K562 (cell line): Measurements from ENCODE around the gene MARCHF3. TPM values are rescaled to one million over a fixed set of nuclear protein-coding genes. Genes with fewer than 3 reads are reported as not detected.

Experiments
- ATAC-seq: fragments of 200-7000 bp; cut with Tn5 transposase; 3 replicates; pipeline ENCODE4 v1.9.1; 2020; ENCODE audit warnings: moderate library complexity
- BruUV-seq: library from RNA; stranded (reverse); fragments of 400-500 nt; replicated peaks from 2 replicates; lab custom pipeline; 2021; lab: Mats Ljungman, UMichigan
- CTCF ChIA-PET: fragments of 300-600 bp; formaldehyde crosslinking; extraction: SDS; loops from one replicate; lab custom pipeline; 2021; ENCODE audit warnings: low intra/inter-chr PET ratio; lab: Yijun Ruan, JAX
- POLR2A ChIA-PET: fragments of 300-600, 350-650 bp; sonication (Branson Sonifier 250); formaldehyde crosslinking; extraction: SDS; loops from one replicate; lab custom pipeline; 2021; ENCODE audit warnings: antibody characterized with exemption, inconsistent platforms; lab: Yijun Ruan, JAX
- DNase-seq, 4 experiments: peaks; one replicate each; pipeline versions ENCODE4 v3.0.0 to v3.0.0-alpha.2; 2011 to 2018; ENCODE audit warnings: low spot score in 3 of 4, mixed read lengths in 3 of 4; ENCODE audit errors: extremely low read depth in 1 of 4
- FAIRE-seq: peaks from 2 replicates; lab custom pipeline; 2011; peaks lifted over from hg19 to GRCh38; lab: Jason Lieb, UNC
- H2AFZ ChIP-seq: 2 replicates; pipeline ENCODE4 v1.6.0; 2011; ENCODE audit warnings: low read depth, low read length, control low read depth, inconsistent platforms
- H3K27ac ChIP-seq: fragments of 200-600 bp; 3 replicates; pipeline ENCODE4 v1.8.0; 2011; ENCODE audit warnings: low read depth, mild to moderate bottlenecking, control low read depth, inconsistent platforms, low read length, moderate library complexity, mixed read lengths; ENCODE audit errors: extremely low read depth
- H3K27me3 ChIP-seq, 2 experiments: fragments of 300-600 bp in 1 of 2; 2 replicates in 1 of 2; 3 replicates in 1 of 2; pipeline versions ENCODE4 v1.6.0 to v1.8.0; 2011; ENCODE audit warnings: inconsistent platforms in 2 of 2, low read length in 2 of 2, mild to moderate bottlenecking in 1 of 2, mixed read lengths in 1 of 2, moderate library complexity in 1 of 2; ENCODE audit not compliant: control insufficient read depth in 2 of 2, insufficient read depth in 2 of 2
- H3K36me3 ChIP-seq: fragments of 300-600 bp; 3 replicates; pipeline ENCODE4 v1.8.0; 2011; ENCODE audit warnings: mild to moderate bottlenecking, low read length, inconsistent platforms; ENCODE audit not compliant: control insufficient read depth, insufficient read depth
- H3K4me1 ChIP-seq, 2 experiments: fragments of 200-600 bp in 1 of 2; replicated peaks in 1 of 2; 2 replicates in 1 of 2; 3 replicates in 1 of 2; pipeline versions ENCODE4 v1.5.1 to v1.8.0; 2011; ENCODE audit warnings: inconsistent platforms in 2 of 2, low read length in 2 of 2, mild to moderate bottlenecking in 1 of 2, mixed read lengths in 1 of 2, moderate library complexity in 1 of 2; ENCODE audit not compliant: control insufficient read depth in 2 of 2, insufficient read depth in 2 of 2
- H3K4me2 ChIP-seq: 2 replicates; pipeline ENCODE4 v1.6.1; 2011; ENCODE audit warnings: low read length, control low read depth, inconsistent platforms, mixed read lengths; ENCODE audit not compliant: insufficient read depth
- H3K4me3 ChIP-seq: fragments of 200-600 bp; sonication (generic), shearing (Covaris generic); 2 replicates; pipeline ENCODE4 v1.5.1; 2016; ENCODE audit warnings: control low read depth, inconsistent platforms
- H3K79me2 ChIP-seq: fragments of 200-600 bp; 3 replicates; pipeline ENCODE4 v1.8.0; 2011; ENCODE audit warnings: low read length, inconsistent platforms; ENCODE audit not compliant: control insufficient read depth, insufficient read depth
- H3K9ac ChIP-seq, 2 experiments: 2 replicates each; pipeline versions ENCODE4 v1.6.0 to v1.6.1; 2011; ENCODE audit warnings: low read depth in 2 of 2, low read length in 2 of 2, control low read depth in 1 of 2, inconsistent platforms in 1 of 2, mild to moderate bottlenecking in 1 of 2, mixed read lengths in 1 of 2; ENCODE audit not compliant: insufficient read depth in 1 of 2
- H3K9me1 ChIP-seq: one replicate; pipeline ENCODE4 v1.6.0; 2011; ENCODE audit warnings: inconsistent platforms, mild to moderate bottlenecking, low read length, moderate library complexity; ENCODE audit not compliant: control insufficient read depth, insufficient read depth
- H3K9me3 ChIP-seq: replicated peaks from 2 replicates; pipeline ENCODE4 v1.5.1; 2011; ENCODE audit warnings: low read depth, low read length, inconsistent platforms; ENCODE audit not compliant: control insufficient read depth, insufficient read depth
- H4K20me1 ChIP-seq: replicated peaks from 2 replicates; pipeline ENCODE4 v1.6.1; 2011; ENCODE audit warnings: low read length, inconsistent platforms, mixed read lengths; ENCODE audit not compliant: control insufficient read depth, insufficient read depth
- ATF6 ChIP-seq: sonication (generic); formaldehyde crosslinking; IDR thresholded peaks from 2 replicates; pipeline ENCODE4 v1.4.0; 2020; ENCODE audit warnings: mild to moderate bottlenecking, missing genetic modification reagents
- CHCHD3 ChIP-seq: fragments of 250-450 bp; sonication (Bioruptor Pico); IDR thresholded peaks from 2 replicates; pipeline ENCODE4 v2.1.2; 2022; ENCODE audit warnings: mild to moderate bottlenecking
- COPS2 ChIP-seq: fragments of 450-650 bp; conservative IDR thresholded peaks from 2 replicates; pipeline ENCODE4 v1.6.1; 2016; ENCODE audit warnings: mild to moderate bottlenecking, moderate library complexity
- ILF3 ChIP-seq: fragments of 450-650 bp; IDR thresholded peaks from 2 replicates; pipeline ENCODE4 v1.6.1; 2018; ENCODE audit warnings: antibody characterized with exemption, mild to moderate bottlenecking, moderate library complexity, borderline replicate concordance
- KAT8 ChIP-seq: fragments of 450-650 bp; IDR thresholded peaks from 2 replicates; pipeline ENCODE4 v1.6.1; 2016; ENCODE audit warnings: low read depth, mild to moderate bottlenecking
- SMAD1 ChIP-seq: fragments of 150-350 bp; IDR thresholded peaks from 2 replicates; pipeline ENCODE4 v1.6.1; 2014; ENCODE audit warnings: low read length, low read depth; ENCODE audit not compliant: partially characterized antibody
- THRA ChIP-seq: fragments of 450-650 bp; IDR thresholded peaks from 2 replicates; pipeline ENCODE4 v1.6.1; 2017; ENCODE audit warnings: mild to moderate bottlenecking, moderate library complexity
- THRB ChIP-seq: fragments of 450-650 bp; formaldehyde crosslinking; conservative IDR thresholded peaks from 2 replicates; pipeline ENCODE4 v1.4.0; 2022; ENCODE audit warnings: mild to moderate bottlenecking, missing genetic modification characterization
- ZBTB43 ChIP-seq: sonication (generic); formaldehyde crosslinking; IDR thresholded peaks from 2 replicates; pipeline ENCODE4 v1.8.0; 2023; ENCODE audit warnings: mild to moderate bottlenecking, missing genetic modification reagents
- ZKSCAN1 ChIP-seq: fragments of 150-350 bp; IDR thresholded peaks from 2 replicates; pipeline ENCODE4 v1.6.1; 2016; ENCODE audit warnings: low read depth, low read length
- ZNF395 ChIP-seq: fragments of 200-800 bp; sonication (Bioruptor generic); IDR thresholded peaks from 2 replicates; pipeline ENCODE4 v1.6.1; 2017; ENCODE audit warnings: missing genetic modification characterization, missing compliant biosample characterization
- WGBS: fragments of 100-300 bp; shearing (Covaris generic); methylation state at CpG from one replicate; pipeline ENCODE4 v1.1.6; 2016; ENCODE audit warnings: low coverage, mixed read lengths; ENCODE audit not compliant: insufficient coverage; ENCODE audit errors: missing lambda C conversion rate; 5-methylcytosine and 5-hydroxymethylcytosine counted together
- in situ Hi-C: fragments of 300-500 bp; cut with MboI; formaldehyde crosslinking; loops from 4 replicates; pipeline ENCODE4 v1.15.0; 2018; ENCODE audit warnings: inconsistent platforms, mixed read lengths
- intact Hi-C: fragments of 100-400 bp; cut with micrococcal nuclease; formaldehyde crosslinking; loops from 2 replicates; pipeline ENCODE4 v1.14.2; 2022
- polyA plus RNA-seq, 8 experiments: library from polyadenylated mRNA; depleted of rRNA in 4 of 8; stranded (reverse) in 5 of 8; unstranded in 3 of 8; fragments of >200 nt; fragmentation: Nextera tagmentation in 2 of 8; fragmentation: Illumina TruSeq in 1 of 8; extraction: Ambion mirVana in 2 of 8; extraction: Trizol in 1 of 8; gene quantifications; 2 replicates each; pipeline versions ENCODE4 v1.2.1 to v1.2.3, GENCODE V29; 2011 to 2014; ENCODE audit warnings: inconsistent platforms in 1 of 8, missing spikeins in 1 of 8
- total RNA-seq, 7 experiments: library from RNA; depleted of rRNA in 6 of 7; stranded (reverse); fragments of >200 nt in 6 of 7; fragmentation: Illumina TruSeq in 2 of 7; extraction: Trizol in 2 of 7; gene quantifications; 2 replicates each; pipeline versions ENCODE4 v1.2.1 to v1.2.3, GENCODE V29; 2011 to 2021; ENCODE audit warnings: low replicate concordance in 1 of 7
- TF ChIP-seq, protein P1 (sequence below): fragments of 450-650 bp; IDR thresholded peaks from 2 replicates; pipeline ENCODE4 v1.6.1; 2018; ENCODE audit warnings: mild to moderate bottlenecking, low read depth; ENCODE audit not compliant: partially characterized antibody

The MARCHF3 gene
- total and polyA plus RNA-seq, 9 of the 15 experiments (the other 6 are each of a cell fraction or from before 2014, with no cell fraction given) = 5.6 to 37.4 (median 16.5) TPM

DNA sequence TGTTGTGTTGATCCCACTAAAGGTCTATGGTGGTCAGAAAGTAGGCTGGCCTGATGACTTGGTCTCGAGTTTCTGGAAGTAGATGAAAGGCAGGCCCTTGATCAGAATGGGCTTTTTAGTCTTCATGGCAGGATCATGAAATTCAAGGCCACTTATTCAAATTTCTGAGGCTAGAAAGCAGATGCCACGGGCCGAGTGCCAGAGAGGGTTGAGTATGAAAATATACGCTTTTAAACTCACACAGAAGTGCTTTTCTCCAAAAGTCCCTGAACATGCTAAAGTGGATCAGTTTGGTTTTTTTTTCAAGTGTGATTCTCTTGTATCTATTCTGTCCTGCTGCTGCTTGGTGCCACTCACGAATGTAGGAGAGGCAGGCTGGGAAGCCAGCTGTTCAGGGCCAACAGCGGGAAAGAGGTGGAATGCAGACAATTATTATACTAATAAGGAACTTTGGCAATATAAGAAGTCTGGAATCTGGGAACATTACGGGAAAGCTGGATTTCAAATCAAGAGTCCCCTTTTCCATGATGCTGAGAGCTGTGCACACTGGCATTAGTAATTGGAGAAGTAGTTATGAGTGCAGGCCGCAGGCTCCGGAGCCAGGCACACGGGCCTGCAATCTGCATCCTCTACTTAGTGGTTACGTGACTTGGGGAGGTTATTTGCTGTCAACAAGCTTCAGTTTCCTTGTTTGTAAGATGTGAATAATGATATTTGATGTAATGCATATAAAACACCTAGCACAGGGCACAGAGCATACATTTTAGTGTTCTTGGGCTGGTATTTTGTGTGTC, 157.6 kb downstream of the MARCHF3 start:
- Histone ChIP-seq H3K4me1 (peaks cover 6 to 15% of the 10 kb centered on the region in 2 experiments), H3K27me3 (no peaks in the 10 kb centered on the region), H3K4me3 (no peak overlapping the region)
- no peak for ATAC-seq
- TF ChIP-seq CHCHD3 (CRISPR knock-in tag) = no peak
- TF ChIP-seq ATF6 (CRISPR knock-in tag) = no peak
- TF ChIP-seq ZBTB43 (CRISPR knock-in tag) = no peak
- TF ChIP-seq, protein P1, sequence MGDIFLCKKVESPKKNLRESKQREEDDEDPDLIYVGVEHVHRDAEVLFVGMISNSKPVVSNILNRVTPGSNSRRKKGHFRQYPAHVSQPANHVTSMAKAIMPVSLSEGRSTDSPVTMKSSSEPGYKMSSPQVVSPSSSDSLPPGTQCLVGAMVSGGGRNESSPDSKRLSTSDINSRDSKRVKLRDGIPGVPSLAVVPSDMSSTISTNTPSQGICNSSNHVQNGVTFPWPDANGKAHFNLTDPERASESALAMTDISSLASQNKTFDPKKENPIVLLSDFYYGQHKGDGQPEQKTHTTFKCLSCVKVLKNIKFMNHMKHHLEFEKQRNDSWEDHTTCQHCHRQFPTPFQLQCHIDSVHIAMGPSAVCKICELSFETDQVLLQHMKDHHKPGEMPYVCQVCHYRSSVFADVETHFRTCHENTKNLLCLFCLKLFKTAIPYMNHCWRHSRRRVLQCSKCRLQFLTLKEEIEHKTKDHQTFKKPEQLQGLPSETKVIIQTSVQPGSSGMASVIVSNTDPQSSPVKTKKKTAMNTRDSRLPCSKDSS = no peak
- no peak for TF ChIP-seq ZNF395 (CRISPR knock-in tag)
- no peak for TF ChIP-seq SMAD1
- TF ChIP-seq KAT8 = no peak
- TF ChIP-seq THRA = no peak
- no peak for TF ChIP-seq COPS2
- no peak for TF ChIP-seq ILF3
- TF ChIP-seq ZKSCAN1 = no peak
- TF ChIP-seq THRB (CRISPR knock-in tag) = no peak
- TF ChIP-seq, all 486 proteins: peak for 0
- Histone ChIP-seq H3K79me2 (no peaks in the 10 kb centered on the region), H4K20me1 (no peaks in the 10 kb centered on the region), H3K9ac (no peak overlapping the region), H3K9me3 (no peaks in the 10 kb centered on the region), H3K4me2 (no peak overlapping the region), H3K36me3 (peaks cover 42% of the 10 kb centered on the region), H2AFZ (no peak overlapping the region), H3K27ac (no peak overlapping the region), H3K9me1 (no peaks in the 10 kb centered on the region)
- intact Hi-C loops (no loop called here), in situ Hi-C loops (no loop called here)
- FAIRE-seq = no peak
- DNase-seq = no peak
- no TSS peak for BruUV-seq
- CTCF ChIA-PET = no interaction called here
- POLR2A ChIA-PET = interaction anchor here (0.6 kb wide), 1 partner anchor 582 kb away, joined by 3 read pairs; no protein-coding TSS in a partner anchor
- WGBS = 80% methylated on average over 11 of the region's 11 CpGs
